PC-3 (cell line): ENCODE measurements around the gene SLC6A17. TPM values are rescaled to one million over a fixed set of nuclear protein-coding genes. Genes with fewer than 3 reads are reported as not detected.

Experiments
- ATAC-seq: fragments of 200-7000 bp; cut with Tn5 transposase; 2 replicates; pipeline ENCODE4 v1.9.1; 2020; ENCODE audit warnings: mild to moderate bottlenecking, moderate library complexity
- BruUV-seq: library from RNA; stranded (reverse); fragments of 400-500 nt; replicated peaks from 2 replicates; lab custom pipeline; 2021; lab: Mats Ljungman, UMichigan
- CTCF ChIA-PET: fragments of 300-600 bp; sonication (Branson Sonifier 250); formaldehyde crosslinking; loops from one replicate; lab custom pipeline; 2022; ENCODE audit warnings: antibody characterized with exemption; lab: Charles Lee
- POLR2A ChIA-PET: fragments of 300-600 bp; sonication (Branson Sonifier 250); formaldehyde crosslinking; loops from one replicate; lab custom pipeline; 2022; ENCODE audit warnings: antibody characterized with exemption; ENCODE audit not compliant: unreplicated experiment; lab: Charles Lee
- DNase-seq: peaks from one replicate; pipeline ENCODE4 v3.0.0-alpha.2; 2015
- H2AFZ ChIP-seq: fragments of 300-600 bp; sonication (generic); 2 replicates; pipeline ENCODE4 v1.6.0; 2016; ENCODE audit warnings: antibody characterized with exemption, low read length
- H3F3A ChIP-seq: fragments of 300-600 bp; sonication (generic); one replicate; pipeline ENCODE4 v1.6.0; 2017; ENCODE audit warnings: antibody characterized with exemption, low read length, control low read depth, mild to moderate bottlenecking; ENCODE audit not compliant: unreplicated experiment
- H3K27ac ChIP-seq: fragments of 300-600 bp; sonication (generic); 2 replicates; pipeline ENCODE4 v1.5.1; 2016; ENCODE audit warnings: mild to moderate bottlenecking, low read length
- H3K27me3 ChIP-seq: fragments of 300-600 bp; sonication (generic); 2 replicates; pipeline ENCODE4 v1.6.1; 2016; ENCODE audit warnings: low read length, mixed read lengths
- H3K36me3 ChIP-seq: fragments of 300-600 bp; sonication (generic); 2 replicates; pipeline ENCODE4 v1.6.1; 2016; ENCODE audit warnings: low read depth, mixed run types, low read length, mixed read lengths
- H3K4me1 ChIP-seq: fragments of 300-600 bp; sonication (generic); 2 replicates; pipeline ENCODE4 v1.5.1; 2016; ENCODE audit warnings: low read length; ENCODE audit not compliant: insufficient read depth
- H3K4me2 ChIP-seq: fragments of 300-600 bp; sonication (generic); 2 replicates; pipeline ENCODE4 v1.6.0; 2016; ENCODE audit warnings: low read length
- H3K4me3 ChIP-seq: fragments of 300-600 bp; sonication (generic); 2 replicates; pipeline ENCODE4 v1.5.1; 2016; ENCODE audit warnings: mild to moderate bottlenecking, low read length, mixed read lengths
- H3K79me2 ChIP-seq: fragments of 300-600 bp; sonication (generic); 2 replicates; pipeline ENCODE4 v1.6.1; 2017; ENCODE audit warnings: low read length, mixed read lengths
- H3K9ac ChIP-seq: fragments of 300-600 bp; sonication (generic); 2 replicates; pipeline ENCODE4 v1.6.0; 2016; ENCODE audit warnings: mild to moderate bottlenecking, low read length
- H3K9me2 ChIP-seq: fragments of 300-600 bp; sonication (generic); replicated peaks from 2 replicates; pipeline ENCODE4 v1.6.1; 2016; ENCODE audit warnings: mixed run types, low read length, mixed read lengths
- H3K9me3 ChIP-seq: fragments of 300-600 bp; sonication (generic); 2 replicates; pipeline ENCODE4 v1.6.1; 2016; ENCODE audit warnings: low read length, mixed read lengths
- H4K20me1 ChIP-seq: fragments of 300-600 bp; sonication (generic); 2 replicates; pipeline ENCODE4 v1.6.1; 2016; ENCODE audit warnings: low read length, mixed read lengths
- EZH2 ChIP-seq: fragments of 300-600 bp; sonication (generic); IDR thresholded peaks from one replicate; pipeline ENCODE4 v1.6.1; 2017; ENCODE audit warnings: antibody characterized with exemption, mild to moderate bottlenecking, low read length; ENCODE audit not compliant: unreplicated experiment
- EZH2phosphoT487 ChIP-seq: fragments of 300-600 bp; sonication (generic); IDR thresholded peaks from 2 replicates; pipeline ENCODE4 v1.6.1; 2018; ENCODE audit warnings: mild to moderate bottlenecking, antibody characterized with exemption, low read length, borderline replicate concordance
- intact Hi-C: fragments of 100-400 bp; cut with micrococcal nuclease; formaldehyde crosslinking; loops from 2 replicates; pipeline ENCODE4 v1.9.0; 2023
- total RNA-seq: library from RNA; depleted of rRNA; stranded (reverse); fragments of >200 nt; gene quantifications from 2 replicates; pipeline ENCODE4 v1.2.3, GENCODE V29; 2014
- TF ChIP-seq, protein P1 (sequence below): fragments of 300-600 bp; sonication (generic); conservative IDR thresholded peaks from 2 replicates; pipeline ENCODE4 v1.5.1; 2017; ENCODE audit warnings: antibody characterized with exemption, low read depth, mild to moderate bottlenecking, low read length

SLC6A17 gene
- total RNA-seq, 1 experiment from 2014 or later = not detected

DNA sequence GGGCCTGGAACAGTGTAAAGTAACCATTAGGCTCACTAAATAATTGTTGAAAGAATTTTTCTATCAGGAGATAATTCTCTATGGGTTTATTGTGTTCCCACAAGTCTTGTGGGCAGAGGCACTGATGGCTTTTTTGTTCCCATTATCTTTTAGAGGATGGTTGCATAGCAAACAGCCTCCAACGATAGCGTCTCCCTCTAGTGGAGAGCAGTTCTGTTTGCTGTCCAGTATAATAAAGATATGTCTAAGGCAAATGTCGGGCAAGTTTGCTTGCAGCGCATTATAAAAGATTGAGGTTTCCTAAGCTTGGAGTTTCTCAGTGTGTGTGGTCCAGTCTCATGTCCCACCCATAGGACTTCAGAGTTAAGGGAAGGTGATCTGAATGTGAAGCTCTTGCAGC lies 1.3 kb upstream of the SLC6A17 start:
- no peaks in the 10 kb centered on the region for H3K9me3 ChIP-seq
- H3K27ac ChIP-seq = no peak overlapping the region
- no peaks in the 10 kb centered on the region for H3K36me3 ChIP-seq
- H4K20me1 ChIP-seq = no peaks in the 10 kb centered on the region
- ATAC-seq (no peak), DNase-seq (peak; percentile 17)
- ChIA-PET CTCF (no interaction called here), POLR2A (no interaction called here)
- H3K9me2 ChIP-seq = no peaks in the 10 kb centered on the region
- H2AFZ ChIP-seq = no peak overlapping the region
- H3F3A ChIP-seq = no peaks in the 10 kb centered on the region
- peaks cover 44% of the 10 kb centered on the region for H3K27me3 ChIP-seq
- H3K9ac ChIP-seq = no peak overlapping the region
- TF ChIP-seq, protein P1, sequence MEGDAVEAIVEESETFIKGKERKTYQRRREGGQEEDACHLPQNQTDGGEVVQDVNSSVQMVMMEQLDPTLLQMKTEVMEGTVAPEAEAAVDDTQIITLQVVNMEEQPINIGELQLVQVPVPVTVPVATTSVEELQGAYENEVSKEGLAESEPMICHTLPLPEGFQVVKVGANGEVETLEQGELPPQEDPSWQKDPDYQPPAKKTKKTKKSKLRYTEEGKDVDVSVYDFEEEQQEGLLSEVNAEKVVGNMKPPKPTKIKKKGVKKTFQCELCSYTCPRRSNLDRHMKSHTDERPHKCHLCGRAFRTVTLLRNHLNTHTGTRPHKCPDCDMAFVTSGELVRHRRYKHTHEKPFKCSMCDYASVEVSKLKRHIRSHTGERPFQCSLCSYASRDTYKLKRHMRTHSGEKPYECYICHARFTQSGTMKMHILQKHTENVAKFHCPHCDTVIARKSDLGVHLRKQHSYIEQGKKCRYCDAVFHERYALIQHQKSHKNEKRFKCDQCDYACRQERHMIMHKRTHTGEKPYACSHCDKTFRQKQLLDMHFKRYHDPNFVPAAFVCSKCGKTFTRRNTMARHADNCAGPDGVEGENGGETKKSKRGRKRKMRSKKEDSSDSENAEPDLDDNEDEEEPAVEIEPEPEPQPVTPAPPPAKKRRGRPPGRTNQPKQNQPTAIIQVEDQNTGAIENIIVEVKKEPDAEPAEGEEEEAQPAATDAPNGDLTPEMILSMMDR = peak; percentile 65
- TF ChIP-seq EZH2phosphoT487 = no peak
- H3K79me2 ChIP-seq = no peaks in the 10 kb centered on the region
- intact Hi-C loops = no loop called here
- no peaks in the 10 kb centered on the region for H3K4me1 ChIP-seq
- H3K4me3 ChIP-seq = no peak overlapping the region
- H3K4me2 ChIP-seq = no peak overlapping the region
- BruUV-seq = no TSS peak

DNA sequence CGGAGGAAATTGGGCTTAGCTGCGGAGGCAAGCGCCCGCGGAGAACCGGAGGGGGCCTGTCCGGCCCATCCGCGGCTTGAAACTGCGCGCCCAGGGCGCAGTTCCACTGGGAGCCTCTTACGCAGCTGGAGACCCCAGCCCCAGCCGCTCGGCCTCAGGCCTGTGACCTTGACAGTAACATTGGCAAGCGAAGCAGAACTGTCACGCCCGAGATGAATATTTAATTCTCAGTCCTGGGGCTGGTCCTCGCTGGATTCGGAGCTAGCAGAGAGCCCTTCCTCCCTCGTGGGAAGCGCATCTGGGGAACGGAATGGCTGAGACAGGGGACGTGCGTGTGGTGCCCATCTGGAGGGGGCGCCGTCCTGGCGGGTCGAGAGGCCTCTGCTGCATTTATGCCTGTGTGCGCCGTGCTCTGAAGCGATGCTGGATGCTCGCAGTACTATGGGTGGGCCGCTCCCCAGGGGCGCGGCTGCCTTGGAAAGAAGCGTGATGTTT lies 928 bp downstream of the SLC6A17 start:
- Histone ChIP-seq H4K20me1 (no peaks in the 10 kb centered on the region), H3K36me3 (no peaks in the 10 kb centered on the region), H3F3A (no peaks in the 10 kb centered on the region), H3K4me1 (no peaks in the 10 kb centered on the region), H2AFZ (no peak overlapping the region), H3K9me2 (no peaks in the 10 kb centered on the region), H3K27ac (no peak overlapping the region), H3K4me2 (no peak overlapping the region), H3K9me3 (no peaks in the 10 kb centered on the region), H3K27me3 (peaks cover 31% of the 10 kb centered on the region), H3K4me3 (no peak overlapping the region), H3K9ac (no peak overlapping the region), H3K79me2 (no peaks in the 10 kb centered on the region)
- ChIA-PET CTCF (no interaction called here), POLR2A (no interaction called here)
- DNase-seq (no peak), ATAC-seq (no peak)
- intact Hi-C loops = no loop called here
- TF ChIP-seq EZH2 = no peak
- no peak for TF ChIP-seq EZH2phosphoT487
- TF ChIP-seq, protein P1 = no peak
- BruUV-seq = no TSS peak

DNA sequence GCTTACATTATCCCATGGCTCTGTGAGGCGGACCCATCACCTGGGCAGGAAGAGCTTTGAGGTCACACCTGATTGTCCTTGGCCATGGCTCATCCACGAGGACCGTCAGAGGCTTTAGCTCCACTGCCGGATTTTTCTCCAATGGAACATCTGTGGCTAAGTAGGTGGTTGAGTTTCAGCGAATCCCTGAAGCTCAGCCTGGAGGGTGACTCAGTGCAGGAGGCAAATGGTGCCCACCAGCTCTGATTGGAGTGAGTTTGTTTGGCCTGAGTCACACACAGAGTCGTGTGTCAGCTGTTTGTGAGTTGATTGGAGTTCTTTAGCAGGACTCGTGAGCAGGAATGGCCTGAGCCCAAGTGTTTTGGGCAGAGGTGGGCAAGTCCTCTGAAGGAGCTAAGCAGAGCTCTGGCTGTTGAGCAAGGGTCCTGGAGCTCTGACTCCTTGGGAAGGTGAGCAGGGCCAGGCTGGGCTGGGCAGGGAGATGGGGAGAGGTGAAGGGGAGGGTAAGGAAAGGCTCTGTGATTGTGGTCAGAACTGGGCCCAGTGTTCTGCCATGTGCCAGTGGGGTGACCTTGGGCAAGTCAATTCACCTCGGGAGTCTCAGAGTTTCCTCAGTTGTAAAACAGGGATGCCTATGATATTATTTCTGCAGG lies 2.0 kb downstream of the SLC6A17 start:
- H3K9me3 ChIP-seq = no peaks in the 10 kb centered on the region
- H3K27me3 ChIP-seq = peaks cover 21% of the 10 kb centered on the region
- no peak overlapping the region for H3K27ac ChIP-seq
- BruUV-seq = no TSS peak
- H3K4me3 ChIP-seq = no peak overlapping the region
- H2AFZ ChIP-seq = no peak overlapping the region
- no peaks in the 10 kb centered on the region for H3K79me2 ChIP-seq
- intact Hi-C loops = no loop called here
- no peak overlapping the region for H3K4me2 ChIP-seq
- H3F3A ChIP-seq = no peaks in the 10 kb centered on the region
- H3K9ac ChIP-seq = no peak overlapping the region
- TF ChIP-seq, protein P1 = no peak
- TF ChIP-seq EZH2 (no peak), EZH2phosphoT487 (no peak)
- ATAC-seq (peak; percentile 55; the same call in 1 of the 2 replicates), DNase-seq (peak; percentile 59)
- no peaks in the 10 kb centered on the region for H4K20me1 ChIP-seq
- ChIA-PET CTCF (no interaction called here), POLR2A (interaction anchor here (0.7 kb wide), 1 partner anchor 787 kb away, joined by 3 read pairs; no protein-coding TSS in a partner anchor)
- no peaks in the 10 kb centered on the region for H3K36me3 ChIP-seq
- no peaks in the 10 kb centered on the region for H3K9me2 ChIP-seq
- no peaks in the 10 kb centered on the region for H3K4me1 ChIP-seq
